Ishikawa (cell line): ENCODE data around the gene GALNT11.
A peak's percentile ranks its signal among the peaks of the same experiment; 100 is the strongest.

ENCODE experiments used
- CEBPB ChIP-seq: IDR thresholded peaks from 2 replicates; pipeline ENCODE4 v1.6.1; 2012
- CREB1 ChIP-seq: IDR thresholded peaks from 2 replicates; pipeline ENCODE4 v1.6.1; 2012; ENCODE audit warnings: low read depth
- EGR1 ChIP-seq: IDR thresholded peaks from 2 replicates; pipeline ENCODE4 v1.6.1; 2012
- EP300 ChIP-seq: IDR thresholded peaks from 2 replicates; pipeline ENCODE4 v1.6.1; 2012; ENCODE audit warnings: borderline replicate concordance
- FOXM1 ChIP-seq: IDR thresholded peaks from 2 replicates; pipeline ENCODE4 v1.6.1; 2012; ENCODE audit warnings: low read depth, borderline replicate concordance
- MAX ChIP-seq: IDR thresholded peaks from 2 replicates; pipeline ENCODE4 v1.6.1; 2012
- NFIC ChIP-seq: IDR thresholded peaks from 2 replicates; pipeline ENCODE4 v1.6.1; 2012
- RAD21 ChIP-seq: IDR thresholded peaks from 2 replicates; pipeline ENCODE4 v1.6.1; 2012; ENCODE audit warnings: low read depth
- REST ChIP-seq: IDR thresholded peaks from 2 replicates; pipeline ENCODE4 v1.6.1; 2012; ENCODE audit warnings: low read depth, mild to moderate bottlenecking
- TAF1 ChIP-seq: IDR thresholded peaks from 2 replicates; pipeline ENCODE4 v1.6.1; 2012; ENCODE audit warnings: low read depth, mild to moderate bottlenecking
- TCF12 ChIP-seq: IDR thresholded peaks from 2 replicates; pipeline ENCODE4 v1.6.1; 2012; ENCODE audit warnings: low read depth
- TEAD4 ChIP-seq: IDR thresholded peaks from 2 replicates; pipeline ENCODE4 v1.6.1; 2012
- USF1 ChIP-seq: IDR thresholded peaks from 2 replicates; pipeline ENCODE4 v1.6.1; 2012
- YY1 ChIP-seq: IDR thresholded peaks from 2 replicates; pipeline ENCODE4 v1.6.1; 2012; ENCODE audit warnings: low read depth
- ZBTB7A ChIP-seq: IDR thresholded peaks from 2 replicates; pipeline ENCODE4 v1.6.1; 2012; ENCODE audit warnings: low read depth

GALNT11 gene

GRCh38 chr7:152025077-152025936 is at the start of gene GALNT11:
Gene GALNT11 (plus strand): TSS chr7:152025674. CDS start chr7:152094228, 68,554 bp downstream.
- TF ChIP-seq CREB1 = peak; percentile 90
- peak; percentile 70 for TF ChIP-seq USF1
- TF ChIP-seq EGR1 = no peak
- no peak for TF ChIP-seq FOXM1
- TF ChIP-seq CEBPB = peak; percentile 61; the same call in 1 of the 2 replicates
- no peak for TF ChIP-seq REST
- TF ChIP-seq EP300 = peak; percentile 32; the same call in 1 of the 2 replicates
- TF ChIP-seq TCF12 = no peak
- TF ChIP-seq ZBTB7A = peak; percentile 46; the same call in 1 of the 2 replicates
- peak; percentile 61; the same call in 1 of the 2 replicates for TF ChIP-seq TAF1
- no peak for TF ChIP-seq TEAD4
- TF ChIP-seq YY1 = peak; percentile 6; the same call in 1 of the 2 replicates
- TF ChIP-seq NFIC = no peak
- TF ChIP-seq MAX = no peak; the same call in none of the 2 replicates
- no peak; the same call in 1 of the 2 replicates for TF ChIP-seq RAD21

- no peak for TF ChIP-seq EGR1
- no peak for TF ChIP-seq MAX
- no peak for TF ChIP-seq NFIC
- no peak for TF ChIP-seq RAD21
- no peak for TF ChIP-seq CEBPB
- no peak for TF ChIP-seq FOXM1
These were observed 46.9 kb upstream of the GALNT11 start for GRCh38 chr7:151978616-151979015.

GRCh38 chr7:151981223-151981622 is 44.3 kb upstream of the GALNT11 start:
- TF ChIP-seq TCF12 (no peak), ZBTB7A (no peak), REST (no peak), RAD21 (no peak), NFIC (no peak), YY1 (no peak), MAX (no peak), FOXM1 (no peak), USF1 (no peak), EP300 (no peak), CEBPB (no peak), EGR1 (no peak), TEAD4 (no peak)

- TF ChIP-seq USF1 = no peak
These were observed 42.7 kb upstream of the GALNT11 start for GRCh38 chr7:151982806-151983205.

- no peak for TF ChIP-seq REST
- TF ChIP-seq EP300 = no peak
- TF ChIP-seq ZBTB7A = no peak
- no peak for TF ChIP-seq RAD21
These were observed 40.9 kb upstream of the GALNT11 start for GRCh38 chr7:151984612-151985011.
